ENCODE results near the gene KCNH2.

The KCNH2 gene

DNA sequence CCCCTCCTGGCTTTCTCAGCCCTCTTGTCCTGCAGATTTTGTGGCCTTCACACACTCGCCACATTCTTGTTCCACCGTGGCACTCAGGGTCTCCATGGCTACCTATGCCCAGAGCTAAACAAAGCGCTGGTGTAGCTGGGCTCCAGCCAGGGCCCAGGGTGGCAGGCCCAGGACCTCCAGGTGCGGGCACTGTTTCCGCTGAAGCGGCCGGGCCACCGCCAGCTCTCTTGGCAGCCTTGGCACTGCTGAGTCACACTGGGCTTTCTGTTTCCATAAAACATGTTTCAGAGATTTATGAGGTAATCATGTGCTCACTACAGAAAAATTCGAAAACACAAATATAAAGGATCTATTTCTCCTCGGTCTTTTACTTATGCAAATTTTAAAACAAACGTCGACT, 74.5 kb downstream of the KCNH2 start:
- CTCF ChIA-PET = no interaction called here
- POLR2A ChIA-PET (ENCODE audit: low non-redundant PET) = no interaction called here

DNA sequence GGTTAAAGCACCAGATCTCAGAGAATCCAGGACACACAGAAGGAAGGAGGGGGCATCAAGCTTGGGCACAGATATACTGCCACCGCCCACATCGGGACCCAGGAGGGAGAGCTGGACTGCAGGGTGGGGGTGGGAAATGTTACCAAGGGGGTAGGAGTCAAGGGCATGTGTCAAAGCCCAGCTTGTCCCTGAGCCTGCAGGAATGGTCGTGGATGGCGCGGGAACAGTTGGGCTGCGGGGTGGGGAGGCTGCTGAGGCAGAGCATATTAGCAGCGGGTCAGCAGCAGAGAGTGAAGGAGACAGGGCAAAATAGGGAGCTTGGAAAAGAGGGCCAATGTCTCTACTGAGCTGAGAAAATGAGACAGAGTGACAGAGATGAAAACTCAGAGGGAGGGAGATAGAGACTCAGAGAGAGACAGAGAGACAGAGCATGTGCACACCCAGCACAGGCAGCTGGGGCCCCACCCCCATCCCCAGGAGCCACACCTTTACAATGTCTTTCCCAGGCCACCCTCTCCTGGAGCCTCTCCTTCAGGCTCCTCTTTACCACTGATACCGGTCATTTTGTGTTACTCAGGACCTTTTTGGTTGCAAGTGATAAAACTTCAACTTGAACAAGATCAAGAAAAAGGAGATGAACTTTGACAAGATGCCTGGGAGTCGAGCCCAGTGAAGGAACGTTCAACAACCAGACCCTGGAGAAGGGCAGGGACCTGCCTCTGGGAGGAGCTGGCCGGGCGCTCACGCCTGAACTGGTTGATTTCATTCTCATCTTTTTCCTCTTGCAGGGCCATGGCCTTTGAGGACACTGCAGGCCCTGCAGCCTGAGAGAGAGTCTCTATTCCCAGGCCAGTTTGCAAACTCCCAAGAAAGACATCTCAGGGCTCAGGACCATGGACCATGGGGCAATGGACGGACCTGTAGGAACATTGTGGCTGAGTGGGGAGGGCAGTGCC, 75.8 kb downstream of the KCNH2 start:
- CTCF ChIA-PET = interaction anchor here (0.7 kb wide), 1 partner anchor 157 kb away, joined by 4 read pairs; no protein-coding TSS in a partner anchor
- TF ChIP-seq, protein P1, sequence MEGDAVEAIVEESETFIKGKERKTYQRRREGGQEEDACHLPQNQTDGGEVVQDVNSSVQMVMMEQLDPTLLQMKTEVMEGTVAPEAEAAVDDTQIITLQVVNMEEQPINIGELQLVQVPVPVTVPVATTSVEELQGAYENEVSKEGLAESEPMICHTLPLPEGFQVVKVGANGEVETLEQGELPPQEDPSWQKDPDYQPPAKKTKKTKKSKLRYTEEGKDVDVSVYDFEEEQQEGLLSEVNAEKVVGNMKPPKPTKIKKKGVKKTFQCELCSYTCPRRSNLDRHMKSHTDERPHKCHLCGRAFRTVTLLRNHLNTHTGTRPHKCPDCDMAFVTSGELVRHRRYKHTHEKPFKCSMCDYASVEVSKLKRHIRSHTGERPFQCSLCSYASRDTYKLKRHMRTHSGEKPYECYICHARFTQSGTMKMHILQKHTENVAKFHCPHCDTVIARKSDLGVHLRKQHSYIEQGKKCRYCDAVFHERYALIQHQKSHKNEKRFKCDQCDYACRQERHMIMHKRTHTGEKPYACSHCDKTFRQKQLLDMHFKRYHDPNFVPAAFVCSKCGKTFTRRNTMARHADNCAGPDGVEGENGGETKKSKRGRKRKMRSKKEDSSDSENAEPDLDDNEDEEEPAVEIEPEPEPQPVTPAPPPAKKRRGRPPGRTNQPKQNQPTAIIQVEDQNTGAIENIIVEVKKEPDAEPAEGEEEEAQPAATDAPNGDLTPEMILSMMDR (conservative IDR thresholded peaks at IDR 0.05; ENCODE audit: low read depth) = no peak
- H3K27ac ChIP-seq = peak overlapping the region; percentile 73
- POLR2A ChIA-PET (ENCODE audit: low non-redundant PET) = no interaction called here
- no peak for DNase-seq (ENCODE audit: low spot score)

More for the DNA sequence above, 74.5 kb downstream of the KCNH2 start:
- H3K27ac ChIP-seq = peak overlapping the region; percentile 73
- TF ChIP-seq, protein P1 (conservative IDR thresholded peaks at IDR 0.05; ENCODE audit: low read depth) = 0 out of 2 replicates have a peak, but pooled peaks have one; percentile 43
- peak; percentile 68 for DNase-seq (ENCODE audit: low spot score)

DNA sequence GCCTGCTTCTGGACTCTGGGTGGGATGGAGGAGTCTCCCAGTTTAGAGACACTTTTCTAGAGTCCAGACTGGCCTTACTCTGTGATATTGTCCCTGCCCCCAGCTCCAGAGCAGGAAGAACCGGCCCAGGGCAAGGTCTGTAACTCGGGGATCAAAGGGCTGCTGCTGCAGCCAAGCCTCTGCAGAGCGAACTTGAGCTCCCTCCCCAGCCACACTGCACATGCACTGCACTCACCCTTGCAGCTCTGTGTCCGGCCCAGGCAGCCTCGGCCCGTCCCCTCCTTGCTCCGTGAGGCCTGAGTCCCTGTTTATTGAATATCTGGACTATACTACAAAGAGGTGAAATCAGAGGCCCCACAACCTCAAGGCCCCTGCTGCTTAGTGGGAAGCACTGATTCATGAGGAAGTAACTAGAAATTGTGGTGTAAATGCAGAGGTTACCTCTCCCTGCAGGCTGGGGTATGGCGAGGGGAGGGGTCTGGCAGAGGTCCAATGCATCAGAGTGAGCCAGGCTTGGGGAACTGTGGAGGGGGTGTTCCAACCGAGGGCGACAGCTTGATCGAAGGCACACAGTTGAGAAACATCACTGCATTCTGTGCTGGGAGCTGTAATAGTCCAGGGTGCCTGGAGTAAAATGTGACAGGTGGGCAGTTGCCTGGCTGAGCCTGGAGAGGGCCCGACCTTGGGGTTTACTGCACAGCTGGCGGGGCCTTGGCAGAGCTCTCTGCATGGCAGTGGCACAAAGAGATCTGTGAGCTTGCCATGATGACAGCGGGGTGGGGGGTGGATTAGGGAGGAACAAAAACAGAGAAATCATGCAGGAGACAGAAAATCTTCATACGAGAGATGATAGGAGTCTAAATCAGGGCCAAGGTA, 76.7 kb downstream of the KCNH2 start:
- no peak for DNase-seq (ENCODE audit: low spot score)
- peak overlapping the region; percentile 73 for H3K27ac ChIP-seq
- CTCF ChIA-PET = interaction anchor here (0.6 kb wide), 2 partner anchors 12 to 580 kb away, joined by 3 to 5 read pairs; no protein-coding TSS in a partner anchor
- TF ChIP-seq, protein P1 (conservative IDR thresholded peaks at IDR 0.05; ENCODE audit: low read depth) = no peak
- POLR2A ChIA-PET (ENCODE audit: low non-redundant PET) = no interaction called here

DNA sequence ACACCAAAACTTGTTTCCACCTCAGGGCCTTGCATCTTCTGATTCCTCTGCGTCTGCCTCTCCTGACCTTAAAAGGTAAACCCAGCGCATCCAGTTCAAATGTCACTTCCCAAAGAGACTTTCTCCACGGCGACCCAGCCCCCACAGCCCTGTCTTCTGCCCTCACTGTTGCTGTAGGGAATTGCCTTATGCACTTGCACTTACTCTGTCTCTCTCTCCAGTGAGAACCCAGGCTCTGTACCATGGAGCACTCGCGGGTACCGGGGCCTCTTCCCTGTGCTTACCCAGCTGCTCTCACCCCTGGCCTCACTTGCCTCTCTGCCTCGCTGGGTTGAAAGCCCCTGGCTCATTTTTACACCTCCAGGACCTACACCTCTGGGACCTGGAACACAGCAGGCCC, 77.4 kb downstream of the KCNH2 start:
- CTCF ChIA-PET = interaction anchor here (0.6 kb wide), 1 partner anchor 580 kb away, joined by 5 read pairs; no protein-coding TSS in a partner anchor
- no peak for DNase-seq (ENCODE audit: low spot score)
- POLR2A ChIA-PET (ENCODE audit: low non-redundant PET) = no interaction called here
- TF ChIP-seq, protein P1 (conservative IDR thresholded peaks at IDR 0.05; ENCODE audit: low read depth) = no peak
- no peak overlapping the region for H3K27ac ChIP-seq

DNA sequence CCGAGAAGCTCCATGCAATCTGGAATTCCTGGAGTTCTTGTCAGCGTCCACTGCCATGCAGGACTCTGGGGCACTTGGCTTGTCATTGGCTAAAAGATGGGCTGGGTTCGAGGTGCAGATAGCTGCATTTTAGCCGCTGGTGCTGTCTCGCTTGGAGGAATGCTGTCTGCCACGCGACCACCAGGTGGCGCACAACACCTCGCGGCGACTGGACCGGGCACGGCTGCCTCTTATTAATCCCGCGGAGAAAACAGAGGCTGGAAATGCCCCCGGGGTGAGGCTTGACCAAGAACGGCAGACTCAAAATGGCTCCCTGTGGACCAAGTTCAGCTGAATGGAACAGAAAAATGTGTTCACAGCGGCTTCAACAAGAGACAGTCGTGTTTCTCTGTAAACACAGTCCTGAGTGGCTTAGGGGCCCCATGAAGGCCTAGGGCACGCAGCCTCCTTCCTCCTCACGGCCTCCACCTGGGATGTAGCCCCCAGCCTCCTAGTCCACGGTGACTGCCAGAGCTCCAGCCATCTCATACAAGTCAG, 79.6 kb downstream of the KCNH2 start:
- no peak overlapping the region for H3K27ac ChIP-seq
- CTCF ChIA-PET = interaction anchor here (0.6 to 1.9 kb wide), 25 partner anchors 13 to 275 kb away, joined by 3 to 10 read pairs (median 4); no protein-coding TSS in a partner anchor
- POLR2A ChIA-PET (ENCODE audit: low non-redundant PET) = no interaction called here

More for the DNA sequence above, 79.6 kb downstream of the KCNH2 start:
- TF ChIP-seq, protein P1 (conservative IDR thresholded peaks at IDR 0.05; ENCODE audit: low read depth) = peak; percentile 98
- DNase-seq (ENCODE audit: low spot score) = peak; percentile 64
